WTC11 (cell line): ENCODE data around the gene ENTR1.

Experiments
- CREB1 ChIP-seq: sonication (generic); formaldehyde crosslinking; IDR thresholded peaks from 2 replicates; pipeline ENCODE4 v1.8.0; 2023; ENCODE audit warnings: mild to moderate bottlenecking, missing genetic modification reagents
- CREM ChIP-seq: sonication (generic); formaldehyde crosslinking; IDR thresholded peaks from 2 replicates; pipeline ENCODE4 v1.8.1; 2022; ENCODE audit warnings: mild to moderate bottlenecking, missing genetic modification reagents, moderate library complexity
- CTCF ChIP-seq: fragments of 200-600 bp; IDR thresholded peaks from 2 replicates; pipeline ENCODE4 v1.8.0; 2022; ENCODE audit warnings: antibody characterized with exemption
- ESRRA ChIP-seq: sonication (generic); formaldehyde crosslinking; IDR thresholded peaks from 2 replicates; pipeline ENCODE4 v1.8.1; 2022; ENCODE audit warnings: mild to moderate bottlenecking, missing genetic modification reagents, borderline replicate concordance
- FOXJ3 ChIP-seq: sonication (generic); formaldehyde crosslinking; IDR thresholded peaks from 2 replicates; pipeline ENCODE4 v1.9.0; 2021; ENCODE audit warnings: missing genetic modification reagents, mild to moderate bottlenecking, borderline replicate concordance
- IRF1 ChIP-seq: sonication (generic); formaldehyde crosslinking; IDR thresholded peaks from 2 replicates; pipeline ENCODE4 v1.8.0; 2023; ENCODE audit warnings: missing genetic modification reagents
- SMAD4 ChIP-seq: sonication (generic); formaldehyde crosslinking; IDR thresholded peaks from 2 replicates; pipeline ENCODE4 v1.8.0; 2022; ENCODE audit warnings: mild to moderate bottlenecking, missing genetic modification reagents
- ZNF219 ChIP-seq: sonication (generic); formaldehyde crosslinking; IDR thresholded peaks from 2 replicates; pipeline ENCODE4 v1.8.0; 2023; ENCODE audit warnings: missing genetic modification reagents, mild to moderate bottlenecking, borderline replicate concordance
- ZNF232 ChIP-seq: sonication (generic); formaldehyde crosslinking; IDR thresholded peaks from 2 replicates; pipeline ENCODE4 v1.8.0; 2022; ENCODE audit warnings: mild to moderate bottlenecking, missing genetic modification reagents
- ZNF263 ChIP-seq: sonication (generic); formaldehyde crosslinking; IDR thresholded peaks from 2 replicates; pipeline ENCODE4 v1.8.1; 2022; ENCODE audit warnings: low read depth, mild to moderate bottlenecking, moderate library complexity, missing genetic modification reagents
- TF ChIP-seq, protein P1 (sequence below): sonication (generic); formaldehyde crosslinking; IDR thresholded peaks from 2 replicates; pipeline ENCODE4 v1.8.1; 2022; ENCODE audit warnings: low read depth, missing genetic modification reagents, borderline replicate concordance

GRCh38 chr9:136398286-136398685 is 12.1 kb downstream of the ENTR1 start:
- TF ChIP-seq ESRRA (no peak), IRF1 (CRISPR knock-in tag) (no peak), SMAD4 (CRISPR knock-in tag) (no peak), ZNF232 (CRISPR knock-in tag) (no peak), CREB1 (CRISPR knock-in tag) (no peak), FOXJ3 (CRISPR knock-in tag) (no peak), CTCF (no peak), ZNF219 (CRISPR knock-in tag) (no peak), ZNF263 (CRISPR knock-in tag) (no peak), CREM (no peak)
- TF ChIP-seq, protein P1, sequence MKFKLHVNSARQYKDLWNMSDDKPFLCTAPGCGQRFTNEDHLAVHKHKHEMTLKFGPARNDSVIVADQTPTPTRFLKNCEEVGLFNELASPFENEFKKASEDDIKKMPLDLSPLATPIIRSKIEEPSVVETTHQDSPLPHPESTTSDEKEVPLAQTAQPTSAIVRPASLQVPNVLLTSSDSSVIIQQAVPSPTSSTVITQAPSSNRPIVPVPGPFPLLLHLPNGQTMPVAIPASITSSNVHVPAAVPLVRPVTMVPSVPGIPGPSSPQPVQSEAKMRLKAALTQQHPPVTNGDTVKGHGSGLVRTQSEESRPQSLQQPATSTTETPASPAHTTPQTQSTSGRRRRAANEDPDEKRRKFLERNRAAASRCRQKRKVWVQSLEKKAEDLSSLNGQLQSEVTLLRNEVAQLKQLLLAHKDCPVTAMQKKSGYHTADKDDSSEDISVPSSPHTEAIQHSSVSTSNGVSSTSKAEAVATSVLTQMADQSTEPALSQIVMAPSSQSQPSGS = no peak
